Parathyroid adenoma (tissue), 2 donors: Measurements from ENCODE around the gene NHERF2.

Experiments used
- H2AFZ ChIP-seq: fragments of 300-600 bp; sonication (generic); one replicate; pipeline ENCODE4 v1.7.0; 2017; ENCODE audit warnings: antibody characterized with exemption, mild to moderate bottlenecking
- H3K27ac ChIP-seq: fragments of 300-600 bp; sonication (generic); one replicate; pipeline ENCODE4 v1.7.0; 2017
- H3K27me3 ChIP-seq: fragments of 300-600 bp; sonication (generic); one replicate; pipeline ENCODE4 v1.7.0; 2017; ENCODE audit warnings: low read length; ENCODE audit not compliant: control insufficient read depth, insufficient read depth
- H3K36me3 ChIP-seq: fragments of 300-600 bp; sonication (generic); one replicate; pipeline ENCODE4 v1.7.0; 2017; ENCODE audit warnings: low read length; ENCODE audit not compliant: control insufficient read depth, insufficient read depth
- H3K4me1 ChIP-seq: fragments of 300-600 bp; sonication (generic); one replicate; pipeline ENCODE4 v1.7.0; 2017; ENCODE audit warnings: control low read depth
- H3K4me2 ChIP-seq: fragments of 300-600 bp; sonication (generic); one replicate; pipeline ENCODE4 v1.7.0; 2017; ENCODE audit warnings: low read length
- H3K4me3 ChIP-seq: fragments of 300-600 bp; sonication (generic); one replicate; pipeline ENCODE4 v1.7.0; 2017; ENCODE audit warnings: low read depth, low read length
- H3K79me2 ChIP-seq: fragments of 300-600 bp; sonication (generic); one replicate; pipeline ENCODE4 v1.7.0; 2017; ENCODE audit warnings: control low read depth
- H3K9ac ChIP-seq: fragments of 300-600 bp; sonication (generic); one replicate; pipeline ENCODE4 v1.7.0; 2017; ENCODE audit warnings: mild to moderate bottlenecking
- H3K9me3 ChIP-seq: fragments of 300-600 bp; sonication (generic); one replicate; pipeline ENCODE4 v1.7.0; 2017; ENCODE audit warnings: low read length; ENCODE audit not compliant: control insufficient read depth
- TF ChIP-seq, protein P1 (sequence below): fragments of 300-600 bp; sonication (generic); IDR thresholded peaks from one replicate; pipeline ENCODE4 v1.7.0; 2017; ENCODE audit warnings: antibody characterized with exemption, mild to moderate bottlenecking
- donor health status: primary hyperparathyroidism.

Gene NHERF2

DNA sequence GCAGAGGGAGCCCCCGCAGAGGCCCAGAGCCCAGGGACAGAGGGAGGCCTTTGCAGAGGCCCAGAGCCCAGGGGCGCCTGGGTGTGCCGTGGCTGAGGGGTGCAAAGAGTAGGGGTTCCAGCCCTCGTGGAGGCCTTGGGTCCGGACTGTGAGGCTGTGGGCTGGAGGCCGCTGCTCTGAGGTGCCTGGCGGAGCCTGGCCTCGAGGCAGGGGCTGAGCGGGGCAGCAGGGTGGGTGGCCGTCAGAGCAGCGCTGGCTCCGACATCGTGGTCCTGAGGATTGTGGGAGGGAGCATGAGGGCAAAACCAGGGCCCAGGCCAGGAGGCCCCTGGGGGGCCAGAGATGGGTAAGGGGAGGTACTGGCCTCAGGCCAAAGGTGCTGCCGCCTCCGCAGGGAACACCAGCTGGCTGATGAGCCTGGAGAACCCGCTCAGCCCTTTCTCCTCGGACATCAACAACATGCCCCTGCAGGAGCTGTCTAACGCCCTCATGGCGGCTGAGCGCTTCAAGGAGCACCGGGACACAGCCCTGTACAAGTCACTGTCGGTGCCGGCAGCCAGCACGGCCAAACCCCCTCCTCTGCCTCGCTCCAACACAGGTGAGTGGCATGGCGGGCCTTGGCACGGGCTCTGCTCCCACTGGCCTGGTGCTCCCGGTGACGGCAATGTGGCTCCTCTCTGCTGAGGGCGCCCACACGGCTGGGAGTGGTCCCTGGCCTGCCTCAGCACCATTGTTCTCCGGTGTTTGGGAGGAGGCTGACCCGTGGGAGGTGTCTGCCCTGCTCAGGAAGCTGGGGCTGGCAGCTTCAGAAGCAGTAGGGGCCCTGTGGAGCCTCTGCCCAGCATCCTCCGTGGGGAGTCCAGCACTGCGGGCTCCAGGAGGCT lies 54.7 kb downstream of the NHERF2 start:
- Histone ChIP-seq H2AFZ (no peak overlapping the region), H3K4me1 (no peaks in the 10 kb centered on the region), H3K36me3 (no peaks in the 10 kb centered on the region), H3K27ac (no peak overlapping the region), H3K79me2 (no peaks in the 10 kb centered on the region), H3K9ac (no peak overlapping the region), H3K4me2 (no peak overlapping the region), H3K9me3 (no peaks in the 10 kb centered on the region), H3K4me3 (no peak overlapping the region), H3K27me3 (no peaks in the 10 kb centered on the region)
- TF ChIP-seq, protein P1, sequence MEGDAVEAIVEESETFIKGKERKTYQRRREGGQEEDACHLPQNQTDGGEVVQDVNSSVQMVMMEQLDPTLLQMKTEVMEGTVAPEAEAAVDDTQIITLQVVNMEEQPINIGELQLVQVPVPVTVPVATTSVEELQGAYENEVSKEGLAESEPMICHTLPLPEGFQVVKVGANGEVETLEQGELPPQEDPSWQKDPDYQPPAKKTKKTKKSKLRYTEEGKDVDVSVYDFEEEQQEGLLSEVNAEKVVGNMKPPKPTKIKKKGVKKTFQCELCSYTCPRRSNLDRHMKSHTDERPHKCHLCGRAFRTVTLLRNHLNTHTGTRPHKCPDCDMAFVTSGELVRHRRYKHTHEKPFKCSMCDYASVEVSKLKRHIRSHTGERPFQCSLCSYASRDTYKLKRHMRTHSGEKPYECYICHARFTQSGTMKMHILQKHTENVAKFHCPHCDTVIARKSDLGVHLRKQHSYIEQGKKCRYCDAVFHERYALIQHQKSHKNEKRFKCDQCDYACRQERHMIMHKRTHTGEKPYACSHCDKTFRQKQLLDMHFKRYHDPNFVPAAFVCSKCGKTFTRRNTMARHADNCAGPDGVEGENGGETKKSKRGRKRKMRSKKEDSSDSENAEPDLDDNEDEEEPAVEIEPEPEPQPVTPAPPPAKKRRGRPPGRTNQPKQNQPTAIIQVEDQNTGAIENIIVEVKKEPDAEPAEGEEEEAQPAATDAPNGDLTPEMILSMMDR, result no peak

DNA sequence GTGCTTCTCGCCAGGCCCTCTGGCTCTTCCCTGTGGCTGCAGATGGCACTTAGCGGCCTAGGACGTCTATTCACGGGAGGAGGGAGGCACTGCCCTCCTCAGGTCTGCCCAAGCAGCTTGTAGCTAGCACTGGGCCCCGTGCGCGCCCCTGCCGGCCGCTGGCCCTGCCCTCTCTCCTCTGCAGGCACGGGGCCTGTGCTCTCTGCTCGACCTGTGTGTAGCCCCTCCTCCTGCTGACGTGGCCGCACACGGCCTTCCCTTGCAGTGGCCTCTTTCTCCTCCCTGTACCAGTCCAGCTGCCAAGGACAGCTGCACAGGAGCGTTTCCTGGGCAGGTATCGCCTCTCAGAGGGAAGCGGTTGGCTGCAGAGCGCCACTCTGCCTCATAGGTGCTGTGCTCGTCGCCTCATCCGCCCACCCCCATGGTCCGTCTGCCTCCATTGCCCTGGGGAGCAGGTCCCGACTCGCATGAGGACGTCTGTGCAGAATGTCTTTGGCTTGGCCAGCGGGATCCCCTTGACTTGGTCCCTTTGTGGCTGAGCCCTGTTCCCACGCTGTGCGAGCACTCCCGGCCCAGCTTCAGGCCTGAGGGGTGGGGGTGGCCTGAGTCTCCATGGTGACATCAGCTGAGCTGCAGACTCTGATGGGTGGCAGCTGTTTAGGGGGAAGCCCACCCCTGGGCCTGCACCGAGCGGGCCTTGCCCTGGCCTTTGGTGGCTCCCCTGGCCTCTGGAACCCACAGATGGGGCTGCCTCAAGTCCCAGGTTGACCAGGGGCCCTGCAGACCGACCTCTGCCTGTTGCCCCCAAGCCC lies 55.7 kb downstream of the NHERF2 start:
- no peaks in the 10 kb centered on the region for H3K36me3 ChIP-seq
- no peak overlapping the region for H3K27ac ChIP-seq
- H3K9ac ChIP-seq, result no peak overlapping the region
- H3K4me3 ChIP-seq, result no peak overlapping the region
- TF ChIP-seq, protein P1, result no peak
- no peak overlapping the region for H2AFZ ChIP-seq
- no peak overlapping the region for H3K4me2 ChIP-seq
- no peaks in the 10 kb centered on the region for H3K4me1 ChIP-seq
- no peaks in the 10 kb centered on the region for H3K27me3 ChIP-seq
- no peaks in the 10 kb centered on the region for H3K79me2 ChIP-seq
- H3K9me3 ChIP-seq, result no peaks in the 10 kb centered on the region

- H3K79me2 ChIP-seq, result no peaks in the 10 kb centered on the region
- no peak overlapping the region for H3K9ac ChIP-seq
- no peak overlapping the region for H2AFZ ChIP-seq
- TF ChIP-seq, protein P1, result no peak
- no peaks in the 10 kb centered on the region for H3K4me1 ChIP-seq
- no peaks in the 10 kb centered on the region for H3K36me3 ChIP-seq
- no peak overlapping the region for H3K27ac ChIP-seq
- H3K4me2 ChIP-seq, result no peak overlapping the region
- no peaks in the 10 kb centered on the region for H3K9me3 ChIP-seq
- no peak overlapping the region for H3K4me3 ChIP-seq
- H3K27me3 ChIP-seq, result no peaks in the 10 kb centered on the region
These were observed 56.3 kb downstream of the NHERF2 start for GRCh38 chr16:2082983-2083364.

GRCh38 chr16:2083409-2083808 lies 56.7 kb downstream of the NHERF2 start:
- no peaks in the 10 kb centered on the region for H3K36me3 ChIP-seq
- H3K4me2 ChIP-seq, result no peak overlapping the region
- H3K27me3 ChIP-seq, result no peaks in the 10 kb centered on the region
- H3K9me3 ChIP-seq, result no peaks in the 10 kb centered on the region
- TF ChIP-seq, protein P1, result no peak
- no peak overlapping the region for H2AFZ ChIP-seq
- no peaks in the 10 kb centered on the region for H3K79me2 ChIP-seq
- H3K4me3 ChIP-seq, result no peak overlapping the region
- no peak overlapping the region for H3K27ac ChIP-seq
- no peak overlapping the region for H3K9ac ChIP-seq
- H3K4me1 ChIP-seq, result no peaks in the 10 kb centered on the region
